Measurements from ENCODE around the gene CDH13. TPM values are rescaled to one million over a fixed set of nuclear protein-coding genes. Genes with fewer than 3 reads are reported as not detected.

Gene CDH13
- total and polyA plus RNA-seq, 12 donors, result 0.86 to 30.6 (median 2.4) TPM

DNA sequence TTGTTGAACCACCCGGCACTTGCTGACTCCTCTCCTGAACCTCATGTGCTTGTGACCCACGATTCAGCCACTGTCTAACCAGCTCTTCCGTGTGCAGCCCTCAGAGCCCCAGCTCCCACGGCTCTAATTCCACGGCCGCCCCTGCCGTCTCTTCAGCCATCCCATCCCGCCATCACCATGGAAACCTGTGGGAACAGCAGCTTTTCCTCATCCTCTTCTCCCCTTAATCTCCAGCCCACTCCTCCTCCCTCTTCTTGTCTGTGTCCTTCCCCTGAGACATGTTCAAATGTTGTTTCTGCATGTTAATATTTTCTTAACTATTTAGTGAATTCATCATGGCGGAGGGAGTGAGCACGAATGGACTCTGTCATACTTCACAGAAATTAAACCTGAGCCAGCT, 285.2 kb downstream of the CDH13 start:
- WGBS, 4 donors, result 80 to 97% (median 85%) methylated on average over 8 to 10 of the region's 10 CpGs
- intact Hi-C loops (cut with DNase I), result no loop called here
- Histone ChIP-seq H3K9me3 (replicated peaks in 1 of 3) (no peaks in the 10 kb centered on the region), H3K27ac (no peak overlapping the region), H3K36me3 (replicated peaks in 1 of 2) (no peaks in the 10 kb centered on the region), H3K4me3 (no peak overlapping the region), H3K27me3 (no peaks in the 10 kb centered on the region), H3K4me1 (replicated peaks in 1 of 2) (no peaks in the 10 kb centered on the region)
- no peak for DNase-seq
- TF ChIP-seq, protein P1, sequence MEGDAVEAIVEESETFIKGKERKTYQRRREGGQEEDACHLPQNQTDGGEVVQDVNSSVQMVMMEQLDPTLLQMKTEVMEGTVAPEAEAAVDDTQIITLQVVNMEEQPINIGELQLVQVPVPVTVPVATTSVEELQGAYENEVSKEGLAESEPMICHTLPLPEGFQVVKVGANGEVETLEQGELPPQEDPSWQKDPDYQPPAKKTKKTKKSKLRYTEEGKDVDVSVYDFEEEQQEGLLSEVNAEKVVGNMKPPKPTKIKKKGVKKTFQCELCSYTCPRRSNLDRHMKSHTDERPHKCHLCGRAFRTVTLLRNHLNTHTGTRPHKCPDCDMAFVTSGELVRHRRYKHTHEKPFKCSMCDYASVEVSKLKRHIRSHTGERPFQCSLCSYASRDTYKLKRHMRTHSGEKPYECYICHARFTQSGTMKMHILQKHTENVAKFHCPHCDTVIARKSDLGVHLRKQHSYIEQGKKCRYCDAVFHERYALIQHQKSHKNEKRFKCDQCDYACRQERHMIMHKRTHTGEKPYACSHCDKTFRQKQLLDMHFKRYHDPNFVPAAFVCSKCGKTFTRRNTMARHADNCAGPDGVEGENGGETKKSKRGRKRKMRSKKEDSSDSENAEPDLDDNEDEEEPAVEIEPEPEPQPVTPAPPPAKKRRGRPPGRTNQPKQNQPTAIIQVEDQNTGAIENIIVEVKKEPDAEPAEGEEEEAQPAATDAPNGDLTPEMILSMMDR (IDR thresholded peaks at IDR 0.05), result no peak
- no peak for TF ChIP-seq POLR2A (IDR thresholded peaks at IDR 0.05)

DNA sequence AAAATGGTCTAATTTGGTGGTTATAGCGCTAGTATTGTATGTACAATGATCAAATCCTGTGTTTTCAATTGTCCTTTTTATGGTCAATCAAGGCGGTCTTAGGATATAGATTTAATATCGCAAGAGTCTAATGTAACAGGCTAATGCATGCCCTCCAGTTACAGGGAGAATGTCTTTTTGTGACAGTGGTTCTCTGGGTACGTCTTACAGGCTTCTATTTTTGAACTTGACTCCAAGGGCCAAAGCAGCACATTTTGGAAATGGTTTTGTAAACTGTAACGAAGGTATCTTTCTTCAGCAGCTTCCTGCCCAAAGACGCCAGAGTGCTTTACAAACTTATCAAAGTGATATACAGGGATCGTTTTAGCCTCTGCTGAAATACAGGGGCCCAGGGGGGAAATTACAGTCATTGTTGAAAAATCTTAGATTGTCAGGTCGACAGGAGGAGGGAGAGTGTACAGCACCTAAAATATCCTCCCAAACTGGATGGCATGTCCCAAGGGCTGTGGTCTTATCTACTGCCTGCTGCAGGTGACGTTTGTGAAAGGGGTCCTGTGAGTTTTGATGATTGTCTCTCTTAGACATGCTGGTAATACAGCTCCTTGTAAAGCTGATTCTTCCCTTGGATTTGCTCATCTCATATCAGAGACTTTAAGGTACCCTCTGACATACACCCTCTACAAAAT, 288.5 kb downstream of the CDH13 start:
- no peaks in the 10 kb centered on the region for H3K9me3 ChIP-seq (replicated peaks in 1 of 3)
- DNase-seq, result no peak
- H3K36me3 ChIP-seq (replicated peaks in 1 of 2), result no peaks in the 10 kb centered on the region
- H3K4me1 ChIP-seq (replicated peaks in 1 of 2), result no peaks in the 10 kb centered on the region
- intact Hi-C loops (cut with DNase I), result no loop called here
- H3K27me3 ChIP-seq, result no peaks in the 10 kb centered on the region
- WGBS, 4 donors, result 61 to 73% (median 66%) methylated on average over 9 of the region's 9 CpGs
- TF ChIP-seq POLR2A (IDR thresholded peaks at IDR 0.05), result no peak
- TF ChIP-seq, protein P1 (IDR thresholded peaks at IDR 0.05), result no peak
- H3K27ac ChIP-seq, result no peak overlapping the region
- no peak overlapping the region for H3K4me3 ChIP-seq

DNA sequence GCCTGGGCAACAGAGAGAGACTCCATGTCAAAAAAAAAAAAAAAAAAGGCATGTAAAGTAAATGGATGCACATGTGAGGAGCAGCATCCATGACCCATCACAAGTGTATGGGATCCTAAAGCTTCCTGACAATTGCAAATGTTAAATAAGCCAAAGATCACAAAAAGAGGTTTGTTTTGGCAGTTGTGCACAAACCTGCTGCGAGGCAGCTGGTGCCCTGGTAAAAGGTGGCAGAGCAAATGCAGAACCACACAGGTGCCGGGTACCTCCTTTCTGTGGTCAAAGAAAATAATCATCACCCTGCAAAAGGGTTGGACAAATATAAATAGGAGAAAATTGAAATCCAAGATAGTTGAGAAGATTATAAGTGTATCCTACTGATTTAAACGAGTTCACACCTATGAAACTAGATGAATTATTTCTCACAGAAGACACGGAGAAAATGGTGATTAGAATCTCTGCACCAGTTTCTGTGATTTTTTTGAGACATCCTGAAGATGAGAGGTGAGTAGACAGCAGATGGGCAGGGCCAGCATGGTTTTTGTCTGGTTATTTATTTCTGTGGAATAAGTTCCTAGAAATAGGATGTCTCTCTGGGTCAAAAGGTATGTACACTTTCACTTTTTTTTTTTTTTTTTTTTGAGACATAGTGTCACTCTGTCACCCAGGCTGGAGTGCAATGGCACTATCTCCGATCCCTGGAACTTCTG, 291.3 kb downstream of the CDH13 start:
- 63 to 76% (median 65%) methylated on average over 5 of the region's 5 CpGs for WGBS, 4 donors
- TF ChIP-seq POLR2A (IDR thresholded peaks at IDR 0.05), result no peak
- TF ChIP-seq, protein P1 (IDR thresholded peaks at IDR 0.05), result no peak
- intact Hi-C loops (cut with DNase I), result no loop called here

DNA sequence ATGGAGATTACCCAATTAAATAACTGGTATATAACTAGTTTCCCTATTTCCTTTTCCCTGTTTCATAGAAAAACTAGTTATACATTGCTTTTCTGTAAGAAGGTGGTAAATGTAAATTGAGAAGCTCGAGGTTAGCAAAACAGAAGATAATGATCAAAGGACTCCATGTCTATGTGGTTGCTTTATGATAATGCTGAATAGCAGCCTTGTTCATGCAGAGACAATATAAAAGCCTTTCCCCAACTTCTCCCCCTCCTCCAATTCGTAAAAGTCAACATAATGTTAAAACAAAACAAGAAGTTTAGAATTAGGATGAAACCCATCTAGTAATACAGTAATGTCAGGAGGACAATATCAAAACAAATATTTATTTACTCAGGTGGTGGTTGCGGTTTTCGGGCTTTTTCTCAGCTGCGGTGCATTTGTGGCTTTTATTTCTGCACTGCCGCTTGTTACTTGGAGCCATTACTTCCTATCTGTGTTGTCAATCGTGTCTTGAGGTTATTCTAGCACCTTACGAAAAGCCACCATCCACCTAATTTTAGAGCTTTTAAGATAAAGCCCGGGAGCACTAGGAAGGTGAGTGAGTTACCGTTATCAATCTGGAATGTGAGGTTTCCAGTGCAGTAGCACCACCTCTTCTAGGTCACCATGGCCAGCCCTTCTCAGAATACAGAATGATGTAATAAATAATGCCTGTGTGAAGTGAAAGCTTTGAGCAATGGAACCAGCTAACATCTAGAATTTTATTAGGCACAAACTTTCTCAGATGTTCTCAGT, 297.5 kb downstream of the CDH13 start:
- no peaks in the 10 kb centered on the region for H3K9me3 ChIP-seq (replicated peaks in 1 of 3)
- no peak overlapping the region for H3K4me3 ChIP-seq
- H3K27ac ChIP-seq, result no peak overlapping the region
- intact Hi-C loops (cut with DNase I), result no loop called here
- H3K36me3 ChIP-seq (replicated peaks in 1 of 2), result no peaks in the 10 kb centered on the region
- WGBS, 4 donors, result 50 to 67% (median 61%) methylated on average over 10 of the region's 10 CpGs
- peaks cover 4% of the 10 kb centered on the region for H3K27me3 ChIP-seq
- H3K4me1 ChIP-seq (replicated peaks in 1 of 2), result no peaks in the 10 kb centered on the region
- DNase-seq, result no peak
- TF ChIP-seq, protein P1 (IDR thresholded peaks at IDR 0.05), result no peak
- no peak for TF ChIP-seq POLR2A (IDR thresholded peaks at IDR 0.05)

More for the DNA sequence above, 291.3 kb downstream of the CDH13 start:
- Histone ChIP-seq H3K36me3 (replicated peaks in 1 of 2) (no peaks in the 10 kb centered on the region), H3K27ac (no peak overlapping the region), H3K9me3 (replicated peaks in 1 of 3) (no peaks in the 10 kb centered on the region), H3K27me3 (no peaks in the 10 kb centered on the region), H3K4me1 (replicated peaks in 1 of 2) (no peaks in the 10 kb centered on the region), H3K4me3 (no peak overlapping the region)
- no peak for DNase-seq

Measured in adrenal gland (tissue), 12 donors.